K562 (cell line): ENCODE data around the gene MGAT1. TPM values are rescaled to one million over a fixed set of nuclear protein-coding genes. Genes with fewer than 3 reads are reported as not detected.
A peak's percentile ranks its signal among the peaks of the same experiment; 100 is the strongest.

Experiments used
- ATAC-seq: fragments of 200-7000 bp; cut with Tn5 transposase; 3 replicates; pipeline ENCODE4 v1.9.1; 2020; ENCODE audit warnings: moderate library complexity
- BruUV-seq: library from RNA; stranded (reverse); fragments of 400-500 nt; replicated peaks from 2 replicates; lab custom pipeline; 2021; lab: Mats Ljungman, UMichigan
- CTCF ChIA-PET: fragments of 300-600 bp; formaldehyde crosslinking; extraction: SDS; loops from one replicate; lab custom pipeline; 2021; ENCODE audit warnings: low intra/inter-chr PET ratio; lab: Yijun Ruan, JAX
- POLR2A ChIA-PET: fragments of 300-600, 350-650 bp; sonication (Branson Sonifier 250); formaldehyde crosslinking; extraction: SDS; loops from one replicate; lab custom pipeline; 2021; ENCODE audit warnings: antibody characterized with exemption, inconsistent platforms; lab: Yijun Ruan, JAX
- DNase-seq, 4 experiments: peaks; one replicate each; pipeline versions ENCODE4 v3.0.0 to v3.0.0-alpha.2; 2011 to 2018; ENCODE audit warnings: low spot score in 3 of 4, mixed read lengths in 3 of 4; ENCODE audit errors: extremely low read depth in 1 of 4
- FAIRE-seq: peaks from 2 replicates; lab custom pipeline; 2011; peaks lifted over from hg19 to GRCh38; lab: Jason Lieb, UNC
- H2AFZ ChIP-seq: 2 replicates; pipeline ENCODE4 v1.6.0; 2011; ENCODE audit warnings: low read depth, low read length, control low read depth, inconsistent platforms
- H3K27ac ChIP-seq: fragments of 200-600 bp; 3 replicates; pipeline ENCODE4 v1.8.0; 2011; ENCODE audit warnings: low read depth, mild to moderate bottlenecking, control low read depth, inconsistent platforms, low read length, moderate library complexity, mixed read lengths; ENCODE audit errors: extremely low read depth
- H3K27me3 ChIP-seq, 2 experiments: fragments of 300-600 bp in 1 of 2; 2 replicates in 1 of 2; 3 replicates in 1 of 2; pipeline versions ENCODE4 v1.6.0 to v1.8.0; 2011; ENCODE audit warnings: inconsistent platforms in 2 of 2, low read length in 2 of 2, mild to moderate bottlenecking in 1 of 2, mixed read lengths in 1 of 2, moderate library complexity in 1 of 2; ENCODE audit not compliant: control insufficient read depth in 2 of 2, insufficient read depth in 2 of 2
- H3K36me3 ChIP-seq: fragments of 300-600 bp; 3 replicates; pipeline ENCODE4 v1.8.0; 2011; ENCODE audit warnings: mild to moderate bottlenecking, low read length, inconsistent platforms; ENCODE audit not compliant: control insufficient read depth, insufficient read depth
- H3K4me1 ChIP-seq, 2 experiments: fragments of 200-600 bp in 1 of 2; replicated peaks in 1 of 2; 2 replicates in 1 of 2; 3 replicates in 1 of 2; pipeline versions ENCODE4 v1.5.1 to v1.8.0; 2011; ENCODE audit warnings: inconsistent platforms in 2 of 2, low read length in 2 of 2, mild to moderate bottlenecking in 1 of 2, mixed read lengths in 1 of 2, moderate library complexity in 1 of 2; ENCODE audit not compliant: control insufficient read depth in 2 of 2, insufficient read depth in 2 of 2
- H3K4me2 ChIP-seq: 2 replicates; pipeline ENCODE4 v1.6.1; 2011; ENCODE audit warnings: low read length, control low read depth, inconsistent platforms, mixed read lengths; ENCODE audit not compliant: insufficient read depth
- H3K4me3 ChIP-seq: fragments of 200-600 bp; sonication (generic), shearing (Covaris generic); 2 replicates; pipeline ENCODE4 v1.5.1; 2016; ENCODE audit warnings: control low read depth, inconsistent platforms
- H3K79me2 ChIP-seq: fragments of 200-600 bp; 3 replicates; pipeline ENCODE4 v1.8.0; 2011; ENCODE audit warnings: low read length, inconsistent platforms; ENCODE audit not compliant: control insufficient read depth, insufficient read depth
- H3K9ac ChIP-seq, 2 experiments: 2 replicates each; pipeline versions ENCODE4 v1.6.0 to v1.6.1; 2011; ENCODE audit warnings: low read depth in 2 of 2, low read length in 2 of 2, control low read depth in 1 of 2, inconsistent platforms in 1 of 2, mild to moderate bottlenecking in 1 of 2, mixed read lengths in 1 of 2; ENCODE audit not compliant: insufficient read depth in 1 of 2
- H3K9me1 ChIP-seq: one replicate; pipeline ENCODE4 v1.6.0; 2011; ENCODE audit warnings: inconsistent platforms, mild to moderate bottlenecking, low read length, moderate library complexity; ENCODE audit not compliant: control insufficient read depth, insufficient read depth
- H3K9me3 ChIP-seq: replicated peaks from 2 replicates; pipeline ENCODE4 v1.5.1; 2011; ENCODE audit warnings: low read depth, low read length, inconsistent platforms; ENCODE audit not compliant: control insufficient read depth, insufficient read depth
- H4K20me1 ChIP-seq: replicated peaks from 2 replicates; pipeline ENCODE4 v1.6.1; 2011; ENCODE audit warnings: low read length, inconsistent platforms, mixed read lengths; ENCODE audit not compliant: control insufficient read depth, insufficient read depth
- ARID1B ChIP-seq: fragments of 450-650 bp; IDR thresholded peaks from 2 replicates; pipeline ENCODE4 v1.6.1; 2016; ENCODE audit warnings: antibody characterized with exemption, mild to moderate bottlenecking, inconsistent platforms
- FOXA3 ChIP-seq, 2 experiments: fragments of 450-650 bp in 1 of 2; sonication (generic) in 1 of 2; formaldehyde crosslinking; IDR thresholded peaks in 1 of 2; conservative IDR thresholded peaks in 1 of 2; 2 replicates each; pipeline versions ENCODE4 v1.4.0 to v1.8.0; 2020 to 2022; ENCODE audit warnings: mild to moderate bottlenecking in 2 of 2, missing genetic modification reagents in 1 of 2
- GATA2 ChIP-seq: sonication (generic); formaldehyde crosslinking; IDR thresholded peaks from 2 replicates; pipeline ENCODE4 v1.4.0; 2020; ENCODE audit warnings: mild to moderate bottlenecking, missing genetic modification reagents
- KLF16 ChIP-seq: IDR thresholded peaks from 2 replicates; pipeline ENCODE4 v1.6.1; 2016; ENCODE audit warnings: antibody characterized with exemption
- L3MBTL2 ChIP-seq: fragments of 450-650 bp; IDR thresholded peaks from 2 replicates; pipeline ENCODE4 v1.6.1; 2016; ENCODE audit warnings: mild to moderate bottlenecking, moderate library complexity
- LCOR ChIP-seq: sonication (generic); formaldehyde crosslinking; IDR thresholded peaks from 2 replicates; pipeline ENCODE4 v1.8.0; 2022; ENCODE audit warnings: mild to moderate bottlenecking, missing genetic modification reagents
- MAZ ChIP-seq, 2 experiments: fragments of 450-650 bp in 1 of 2; sonication (generic) in 1 of 2; formaldehyde crosslinking; IDR thresholded peaks in 1 of 2; conservative IDR thresholded peaks in 1 of 2; 2 replicates each; pipeline versions ENCODE4 v1.4.0 to v1.5.0; 2020; ENCODE audit warnings: mild to moderate bottlenecking in 1 of 2, missing genetic modification reagents in 1 of 2
- MCM3 ChIP-seq: fragments of 450-650 bp; IDR thresholded peaks from 2 replicates; pipeline ENCODE4 v1.6.1; 2016
- NCOA2 ChIP-seq, 2 experiments: fragments of 450-650 bp; IDR thresholded peaks; 2 replicates each; pipeline ENCODE4 v1.6.1; 2018; ENCODE audit warnings: mild to moderate bottlenecking in 2 of 2, moderate library complexity in 1 of 2; ENCODE audit not compliant: partially characterized antibody in 2 of 2
- PBX2 ChIP-seq, 2 experiments: IDR thresholded peaks in 1 of 2; conservative IDR thresholded peaks in 1 of 2; 2 replicates each; pipeline ENCODE4 v1.6.1; 2016; ENCODE audit warnings: low read depth in 2 of 2, mild to moderate bottlenecking in 1 of 2, missing compliant biosample characterization in 1 of 2, missing genetic modification characterization in 1 of 2, moderate library complexity in 1 of 2
- SMARCE1 ChIP-seq: fragments of 450-650 bp; IDR thresholded peaks from 2 replicates; pipeline ENCODE4 v1.7.1; 2016; ENCODE audit warnings: mild to moderate bottlenecking
- SRF ChIP-seq, 2 experiments: fragments of 250-450, 450-650 bp in 1 of 2; sonication (Bioruptor Pico) in 1 of 2; sonication (generic) in 1 of 2; formaldehyde crosslinking; IDR thresholded peaks; 2 replicates each; pipeline versions ENCODE4 v1.5.0 to v1.5.1; 2020 to 2022; ENCODE audit warnings: mild to moderate bottlenecking in 1 of 2, missing genetic modification reagents in 1 of 2
- ZMIZ1 ChIP-seq, 2 experiments: fragments of 150-350 bp in 1 of 2; IDR thresholded peaks; 2 replicates each; pipeline ENCODE4 v1.6.1; 2012 to 2016; ENCODE audit warnings: low read depth in 2 of 2, low read length in 2 of 2, mild to moderate bottlenecking in 1 of 2, moderate library complexity in 1 of 2
- WGBS: fragments of 100-300 bp; shearing (Covaris generic); methylation state at CpG from one replicate; pipeline ENCODE4 v1.1.6; 2016; ENCODE audit warnings: low coverage, mixed read lengths; ENCODE audit not compliant: insufficient coverage; ENCODE audit errors: missing lambda C conversion rate; 5-methylcytosine and 5-hydroxymethylcytosine counted together
- in situ Hi-C: fragments of 300-500 bp; cut with MboI; formaldehyde crosslinking; loops from 4 replicates; pipeline ENCODE4 v1.15.0; 2018; ENCODE audit warnings: inconsistent platforms, mixed read lengths
- intact Hi-C: fragments of 100-400 bp; cut with micrococcal nuclease; formaldehyde crosslinking; loops from 2 replicates; pipeline ENCODE4 v1.14.2; 2022
- polyA plus RNA-seq, 8 experiments: library from polyadenylated mRNA; depleted of rRNA in 4 of 8; stranded (reverse) in 5 of 8; unstranded in 3 of 8; fragments of >200 nt; fragmentation: Nextera tagmentation in 2 of 8; fragmentation: Illumina TruSeq in 1 of 8; extraction: Ambion mirVana in 2 of 8; extraction: Trizol in 1 of 8; gene quantifications; 2 replicates each; pipeline versions ENCODE4 v1.2.1 to v1.2.3, GENCODE V29; 2011 to 2014; ENCODE audit warnings: inconsistent platforms in 1 of 8, missing spikeins in 1 of 8
- total RNA-seq, 7 experiments: library from RNA; depleted of rRNA in 6 of 7; stranded (reverse); fragments of >200 nt in 6 of 7; fragmentation: Illumina TruSeq in 2 of 7; extraction: Trizol in 2 of 7; gene quantifications; 2 replicates each; pipeline versions ENCODE4 v1.2.1 to v1.2.3, GENCODE V29; 2011 to 2021; ENCODE audit warnings: low replicate concordance in 1 of 7

MGAT1 gene
- total and polyA plus RNA-seq, 9 of the 15 experiments (the other 6 are each of a cell fraction or from before 2014, with no cell fraction given): 3.9 to 82.7 (median 44.5) TPM

GRCh38 chr5:180816608-180817534 is 14.3 kb upstream of the MGAT1 start:
- WGBS: 38% methylated on average over 13 of the region's 13 CpGs
- H3K9me3 ChIP-seq: no peaks in the 10 kb centered on the region
- peaks cover 22 to 42% of the 10 kb centered on the region in 2 experiments for H3K4me1 ChIP-seq
- H2AFZ ChIP-seq: peak overlapping the region; percentile 88
- CTCF ChIA-PET: no interaction called here
- BruUV-seq: no TSS peak
- intact Hi-C loops: no loop called here
- in situ Hi-C loops: no loop called here
- no peak overlapping the region for H3K4me3 ChIP-seq
- no peaks in the 10 kb centered on the region for H3K9me1 ChIP-seq
- H3K4me2 ChIP-seq: peak overlapping the region; percentile 47; the same call in 1 of the 2 replicates
- H3K9ac ChIP-seq: peak overlapping the region; percentile 21 to 51; a peak in 2 of 4 replicates
- peak; percentile 45 for ATAC-seq
- H3K27ac ChIP-seq: peak overlapping the region; percentile 53; the same call in 2 of the 3 replicates
- H3K79me2 ChIP-seq: peaks cover 2% of the 10 kb centered on the region; the same call in 2 of the 3 replicates
- no peak for DNase-seq
- no peaks in the 10 kb centered on the region for H3K27me3 ChIP-seq
- POLR2A ChIA-PET: interaction anchor here (0.7 to 3.2 kb wide), 2 partner anchors 11 to 14 kb away, joined by 3 to 14 read pairs; no protein-coding TSS in a partner anchor
- no peaks in the 10 kb centered on the region for H3K36me3 ChIP-seq
- FAIRE-seq: peak; percentile 58
- H4K20me1 ChIP-seq: no peaks in the 10 kb centered on the region
- TF ChIP-seq LCOR (peak; percentile 28; the same call in 1 of the 2 replicates), ARID1B (peak; percentile 19; the same call in 1 of the 2 replicates), NCOA2 (IDR thresholded peaks at IDR 0.05; ENCODE audit: partially characterized antibody in 2 of 2) (no peak), SRF (CRISPR knock-in tag; IDR thresholded peaks at IDR 0.05) (0 out of 4 replicates have a peak, but pooled peaks of 1 of the 2 experiments have one; percentile 48), KLF16 (no peak), FOXA3 (CRISPR knock-in tag; conservative IDR thresholded peaks at IDR 0.05 in 1 of 2, IDR thresholded peaks at IDR 0.05 in 1 of 2) (no peak), GATA2 (CRISPR knock-in tag) (no peak), SMARCE1 (peak; percentile 22; the same call in 1 of the 2 replicates), ZMIZ1 (IDR thresholded peaks at IDR 0.05; ENCODE audit: low read depth in 2 of 2, low read length in 2 of 2) (no peak), MCM3 (no peak), L3MBTL2 (peak; percentile 50), MAZ (CRISPR knock-in tag; conservative IDR thresholded peaks at IDR 0.05 in 1 of 2, IDR thresholded peaks at IDR 0.05 in 1 of 2) (0 out of 4 replicates have a peak, but pooled peaks of 1 of the 2 experiments have one; percentile 10), PBX2 (CRISPR knock-in tag; IDR thresholded peaks at IDR 0.05; ENCODE audit: low read depth) (no peak), PBX2 (tag; conservative IDR thresholded peaks at IDR 0.05; ENCODE audit: low read depth) (peak; percentile 78)
